SU-DHL-6 (cell line): ENCODE data around the gene NUP210L.

Experiments
- CTCF ChIP-seq: fragments of 200-600 bp; sonication (generic); IDR thresholded peaks from one replicate; pipeline ENCODE4 v1.5.1; 2017; ENCODE audit warnings: antibody characterized with exemption, mild to moderate bottlenecking, low read length, moderate library complexity; ENCODE audit not compliant: insufficient read depth, poor library complexity, severe bottlenecking
- EZH2phosphoT487 ChIP-seq: fragments of 200-600 bp; sonication (generic), shearing (Covaris generic); conservative IDR thresholded peaks from 2 replicates; pipeline ENCODE4 v1.6.1; 2018; ENCODE audit warnings: mild to moderate bottlenecking, antibody characterized with exemption, low read length, moderate library complexity, mixed read lengths

DNA sequence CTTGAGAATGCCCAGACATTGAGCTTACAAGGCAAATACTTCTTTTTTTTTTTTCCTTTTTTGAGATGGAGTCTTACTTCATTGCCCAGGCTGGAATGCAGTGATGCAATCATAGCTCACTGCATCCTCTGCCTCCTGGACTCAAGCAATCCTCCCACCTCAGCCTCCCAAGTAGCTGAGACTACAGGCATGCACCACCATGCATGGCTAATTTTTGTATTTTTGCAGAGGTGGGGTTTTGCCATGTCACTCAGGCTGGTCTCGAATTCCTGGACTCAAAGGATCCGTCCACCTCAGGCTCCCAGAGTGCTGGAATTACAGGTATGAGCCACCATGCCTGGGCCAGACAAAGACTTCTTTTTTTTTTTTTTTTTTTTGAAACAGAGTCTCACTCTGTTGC lies 79.1 kb downstream of the NUP210L start:
- TF ChIP-seq CTCF (no peak), EZH2phosphoT487 (no peak)
